Esophagus squamous epithelium (tissue), 5 donors: ENCODE results near the gene OR2A12. TPM values are rescaled to one million over a fixed set of nuclear protein-coding genes. Genes with fewer than 3 reads are reported as not detected.

Experiments
- DNase-seq: peaks from one replicate; lab custom pipeline; 2025; lab: John Stamatoyannopoulos, UW
- H3K27ac ChIP-seq, 4 donors: fragments of 200-600 bp; sonication (generic); one replicate each; pipeline ENCODE4 v1.5.1; 2016 to 2019; ENCODE audit warnings: mild to moderate bottlenecking in 1 of 4
- H3K27me3 ChIP-seq, 4 donors: fragments of 200-600 bp; sonication (generic); 1 replicate in 3 of 4; 2 replicates in 1 of 4; pipeline versions ENCODE4 v1.5.1 to v1.6.0; 2017 to 2021; ENCODE audit warnings: antibody characterized with exemption in 1 of 4
- H3K36me3 ChIP-seq, 3 donors: fragments of 200-600 bp; sonication (generic); one replicate each; pipeline ENCODE4 v1.5.1; 2016 to 2019
- H3K4me1 ChIP-seq, 3 donors: fragments of 200-600 bp; sonication (generic); one replicate each; pipeline ENCODE4 v1.5.1; 2017 to 2019
- H3K4me3 ChIP-seq, 4 donors: fragments of 200-600 bp; sonication (generic); 1 replicate in 3 of 4; 2 replicates in 1 of 4; pipeline ENCODE4 v1.5.1; 2016 to 2019; ENCODE audit warnings: mild to moderate bottlenecking in 2 of 4, moderate library complexity in 1 of 4
- H3K9me3 ChIP-seq, 3 donors: fragments of 200-600 bp; sonication (generic); one replicate each; pipeline ENCODE4 v1.5.1; 2016 to 2019
- POLR2A ChIP-seq, 4 donors: fragments of 450-650 bp; IDR thresholded peaks; one replicate each; pipeline ENCODE4 v1.6.1; 2017; ENCODE audit warnings: antibody characterized with exemption in 4 of 4, mild to moderate bottlenecking in 4 of 4, moderate library complexity in 3 of 4
- WGBS, 2 donors: methylation state at CpG; one replicate each; pipeline ENCODE4 v1.1.5; 2018; 5-methylcytosine and 5-hydroxymethylcytosine counted together
- intact Hi-C: fragments of 100-400 bp; cut with DNase I; formaldehyde crosslinking; loops from one replicate; pipeline ENCODE4 v1.15.0; 2022
- total RNA-seq, 4 donors: library from RNA; depleted of rRNA; stranded (reverse); fragments of >200 nt; gene quantifications; one replicate each; pipeline ENCODE4 v1.1.0, GENCODE V29; 2016
- TF ChIP-seq, protein P1 (sequence below), 6 experiments: fragments of 450-650 bp in 4 of 6; fragments of 200-600 bp in 2 of 6; sonication (generic) in 2 of 6; IDR thresholded peaks; one replicate each; pipeline ENCODE4 v1.5.1; 2016 to 2019; ENCODE audit warnings: antibody characterized with exemption in 6 of 6, mild to moderate bottlenecking in 4 of 6, moderate library complexity in 4 of 6
- donor health status: DM: yes; HTN: yes; CAD: no.

Gene OR2A12
- total RNA-seq, 4 donors from 2014 or later, result not detected

DNA sequence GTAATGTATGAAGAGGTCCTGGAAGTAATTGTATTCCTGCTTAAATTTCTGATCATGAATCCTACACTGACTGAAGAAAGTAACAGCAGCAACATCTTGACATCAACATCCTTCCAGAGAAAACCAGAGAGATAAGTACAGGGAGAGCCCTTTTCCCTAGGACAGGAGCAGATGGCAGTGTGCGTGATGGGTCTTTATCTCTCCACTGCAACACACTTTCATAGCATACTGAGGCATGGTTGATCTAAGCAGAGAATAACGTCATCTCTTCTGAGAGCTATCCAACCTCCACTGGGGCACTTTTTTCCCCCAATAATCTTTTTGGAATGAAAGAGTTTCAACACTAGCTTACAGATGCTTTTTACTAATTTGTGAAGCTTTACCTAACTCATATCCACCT lies 16.1 kb upstream of the OR2A12 start:
- Histone ChIP-seq H3K27me3 (no peaks in the 10 kb centered on the region), H3K27ac (no peak overlapping the region), H3K4me3 (no peak overlapping the region), H3K9me3 (no peaks in the 10 kb centered on the region), H3K4me1 (no peaks in the 10 kb centered on the region), H3K36me3 (no peaks in the 10 kb centered on the region)
- TF ChIP-seq POLR2A (IDR thresholded peaks at IDR 0.05), result no peak
- TF ChIP-seq, protein P1, sequence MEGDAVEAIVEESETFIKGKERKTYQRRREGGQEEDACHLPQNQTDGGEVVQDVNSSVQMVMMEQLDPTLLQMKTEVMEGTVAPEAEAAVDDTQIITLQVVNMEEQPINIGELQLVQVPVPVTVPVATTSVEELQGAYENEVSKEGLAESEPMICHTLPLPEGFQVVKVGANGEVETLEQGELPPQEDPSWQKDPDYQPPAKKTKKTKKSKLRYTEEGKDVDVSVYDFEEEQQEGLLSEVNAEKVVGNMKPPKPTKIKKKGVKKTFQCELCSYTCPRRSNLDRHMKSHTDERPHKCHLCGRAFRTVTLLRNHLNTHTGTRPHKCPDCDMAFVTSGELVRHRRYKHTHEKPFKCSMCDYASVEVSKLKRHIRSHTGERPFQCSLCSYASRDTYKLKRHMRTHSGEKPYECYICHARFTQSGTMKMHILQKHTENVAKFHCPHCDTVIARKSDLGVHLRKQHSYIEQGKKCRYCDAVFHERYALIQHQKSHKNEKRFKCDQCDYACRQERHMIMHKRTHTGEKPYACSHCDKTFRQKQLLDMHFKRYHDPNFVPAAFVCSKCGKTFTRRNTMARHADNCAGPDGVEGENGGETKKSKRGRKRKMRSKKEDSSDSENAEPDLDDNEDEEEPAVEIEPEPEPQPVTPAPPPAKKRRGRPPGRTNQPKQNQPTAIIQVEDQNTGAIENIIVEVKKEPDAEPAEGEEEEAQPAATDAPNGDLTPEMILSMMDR (IDR thresholded peaks at IDR 0.05), result no peak
- 86 to 92% methylated on average over 2 of the region's 2 CpGs for WGBS, 2 donors
- DNase-seq, result no peak
- intact Hi-C loops, result no loop called here

DNA sequence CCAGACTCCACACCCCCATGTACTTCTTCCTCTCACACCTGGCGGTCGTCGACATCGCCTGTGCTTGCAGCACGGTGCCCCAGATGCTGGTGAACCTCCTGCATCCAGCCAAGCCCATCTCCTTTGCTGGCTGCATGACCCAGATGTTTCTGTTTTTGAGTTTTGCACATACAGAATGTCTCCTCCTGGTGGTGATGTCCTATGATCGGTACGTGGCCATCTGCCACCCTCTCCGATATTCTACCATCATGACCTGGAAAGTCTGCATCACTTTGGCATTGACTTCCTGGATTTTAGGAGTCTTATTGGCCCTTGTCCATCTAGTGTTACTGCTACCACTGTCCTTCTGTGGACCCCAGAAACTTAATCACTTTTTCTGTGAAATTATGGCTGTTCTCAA lies 11.7 kb upstream of the OR2A12 start:
- no peak for TF ChIP-seq POLR2A (IDR thresholded peaks at IDR 0.05)
- TF ChIP-seq, protein P1 (IDR thresholded peaks at IDR 0.05), result no peak
- no peaks in the 10 kb centered on the region for H3K4me1 ChIP-seq
- no peaks in the 10 kb centered on the region for H3K36me3 ChIP-seq
- intact Hi-C loops, result no loop called here
- no peak for DNase-seq
- no peaks in the 10 kb centered on the region for H3K9me3 ChIP-seq
- no peak overlapping the region for H3K4me3 ChIP-seq
- H3K27ac ChIP-seq, result no peak overlapping the region
- H3K27me3 ChIP-seq, result no peaks in the 10 kb centered on the region
- 93 to 94% methylated on average over 6 to 8 of the region's 8 CpGs for WGBS, 2 donors

GRCh38 chr7:144086730-144087129 lies 652 bp downstream of the OR2A12 start:
- 63 to 64% methylated on average over 4 of the region's 4 CpGs for whole genome bisulfite sequencing, 2 donors
- Histone ChIP-seq H3K4me3 (no peak overlapping the region), H3K36me3 (no peaks in the 10 kb centered on the region), H3K4me1 (no peaks in the 10 kb centered on the region), H3K9me3 (peaks cover 0 to 4% (median 0%) of the 10 kb centered on the region in 3 donors), H3K27ac (no peak overlapping the region), H3K27me3 (no peaks in the 10 kb centered on the region)
- TF ChIP-seq POLR2A (IDR thresholded peaks at IDR 0.05), result no peak
- TF ChIP-seq, protein P1 (IDR thresholded peaks at IDR 0.05), result no peak
- intact Hi-C loops, result no loop called here
- no peak for DNase-seq

DNA sequence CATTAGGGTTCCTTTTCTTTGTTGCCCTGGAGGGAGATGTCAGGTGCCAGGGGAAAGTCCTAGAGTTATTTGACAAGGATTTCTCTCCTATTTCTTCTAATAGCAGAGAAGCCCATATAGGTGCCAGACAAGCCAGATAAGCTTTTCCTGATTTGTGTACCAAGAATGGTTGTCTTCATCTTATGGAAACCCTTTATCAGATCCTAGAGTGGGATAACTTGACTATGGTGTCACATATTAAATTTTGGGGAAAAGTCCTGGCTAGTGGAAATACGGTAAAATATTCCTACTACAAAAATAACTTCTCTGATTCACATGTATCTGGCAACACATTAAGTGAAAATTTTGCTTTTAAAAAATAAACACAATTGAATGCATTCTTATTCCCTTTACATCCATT lies 1.2 kb downstream of the OR2A12 start:
- Histone ChIP-seq H3K4me1 (no peaks in the 10 kb centered on the region), H3K27ac (no peak overlapping the region), H3K36me3 (no peaks in the 10 kb centered on the region), H3K9me3 (peaks cover 0 to 4% (median 0%) of the 10 kb centered on the region in 3 donors), H3K4me3 (no peak overlapping the region), H3K27me3 (no peaks in the 10 kb centered on the region)
- intact Hi-C loops, result no loop called here
- TF ChIP-seq, protein P1 (IDR thresholded peaks at IDR 0.05), result no peak
- TF ChIP-seq POLR2A (IDR thresholded peaks at IDR 0.05), result no peak
- DNase-seq, result no peak
- 61 to 77% methylated on average over 1 of the region's 1 CpG for WGBS, 2 donors

GRCh38 chr7:144090667-144091066 lies 4.6 kb downstream of the OR2A12 start:
- WGBS, 2 donors, result 84 to 85% methylated on average over 3 of the region's 3 CpGs
- H3K4me3 ChIP-seq, result no peak overlapping the region
- no peaks in the 10 kb centered on the region for H3K27me3 ChIP-seq
- no peak for DNase-seq
- peaks cover 0 to 4% (median 0%) of the 10 kb centered on the region in 3 donors for H3K9me3 ChIP-seq
- TF ChIP-seq, protein P1 (IDR thresholded peaks at IDR 0.05), result no peak
- no peak for TF ChIP-seq POLR2A (IDR thresholded peaks at IDR 0.05)
- intact Hi-C loops, result no loop called here
- H3K27ac ChIP-seq, result no peak overlapping the region
- no peaks in the 10 kb centered on the region for H3K4me1 ChIP-seq
- H3K36me3 ChIP-seq, result no peaks in the 10 kb centered on the region
